Measurements from ENCODE around the gene ALKAL2. TPM values are rescaled to one million over a fixed set of nuclear protein-coding genes. Genes with fewer than 3 reads are reported as not detected.

ALKAL2 gene
- total and polyA plus RNA-seq, 2 donors (not counting 1 experiment from before 2014, with no cell fraction given), result 0.17 to 0.58 TPM

GRCh38 chr2:269356-270030, 18.4 kb downstream of the ALKAL2 start:
- H2AFZ ChIP-seq (ENCODE audit: low read length), result no peak overlapping the region
- TF ChIP-seq EZH2 (IDR thresholded peaks at IDR 0.05; ENCODE audit: low read length, missing control alignments) (no peak), CTCF (conservative IDR thresholded peaks at IDR 0.05 in 1 of 2, IDR thresholded peaks at IDR 0.05 in 1 of 2; ENCODE audit: low read depth in 1 of 2, low read length in 2 of 2) (no peak)
- H3K4me1 ChIP-seq (ENCODE audit: control insufficient read depth, extremely low read depth, insufficient read depth, low read length), result no peaks in the 10 kb centered on the region
- H3K9ac ChIP-seq (ENCODE audit: insufficient read depth, low read length), result no peak overlapping the region
- peaks cover 2% of the 10 kb centered on the region for H3K36me3 ChIP-seq (ENCODE audit: control insufficient read depth, insufficient read depth, low read length)
- no peak overlapping the region for H3K4me3 ChIP-seq (replicated peaks in 1 of 4; ENCODE audit: control extremely low read depth in 1 of 4, insufficient read depth in 1 of 4, low read depth in 3 of 4, low read length in 4 of 4)
- H3K27me3 ChIP-seq (ENCODE audit: control insufficient read depth, insufficient read depth, low read length), result no peaks in the 10 kb centered on the region
- no peaks in the 10 kb centered on the region for H3K9me3 ChIP-seq (ENCODE audit: control insufficient read depth, insufficient read depth, low read depth, low read length)
- no peak for DNase-seq (ENCODE audit: low read depth in 2 of 2)
- H3K79me2 ChIP-seq (ENCODE audit: control insufficient read depth, insufficient read depth, low read length), result peaks cover 85% of the 10 kb centered on the region
- no peak overlapping the region for H3K4me2 ChIP-seq (ENCODE audit: extremely low read depth, insufficient read depth, low read length)
- H4K20me1 ChIP-seq (ENCODE audit: control insufficient read depth, extremely low read depth, insufficient read depth, low read length), result peaks cover 2% of the 10 kb centered on the region
- H3K27ac ChIP-seq (ENCODE audit: insufficient read depth, low read length), result no peak overlapping the region

GRCh38 chr2:268323-268722, 19.6 kb downstream of the ALKAL2 start:
- no peak overlapping the region for H3K4me2 ChIP-seq (ENCODE audit: extremely low read depth, insufficient read depth, low read length)
- H3K9me3 ChIP-seq (ENCODE audit: control insufficient read depth, insufficient read depth, low read depth, low read length), result no peaks in the 10 kb centered on the region
- no peak for DNase-seq (ENCODE audit: low read depth in 2 of 2)
- no peak overlapping the region for H3K27ac ChIP-seq (ENCODE audit: insufficient read depth, low read length)
- H3K36me3 ChIP-seq (ENCODE audit: control insufficient read depth, insufficient read depth, low read length), result peaks cover 2% of the 10 kb centered on the region
- H4K20me1 ChIP-seq (ENCODE audit: control insufficient read depth, extremely low read depth, insufficient read depth, low read length), result no peaks in the 10 kb centered on the region
- no peak for TF ChIP-seq CTCF (conservative IDR thresholded peaks at IDR 0.05 in 1 of 2, IDR thresholded peaks at IDR 0.05 in 1 of 2; ENCODE audit: low read depth in 1 of 2, low read length in 2 of 2)
- TF ChIP-seq EZH2 (IDR thresholded peaks at IDR 0.05; ENCODE audit: low read length, missing control alignments), result no peak
- H3K9ac ChIP-seq (ENCODE audit: insufficient read depth, low read length), result no peak overlapping the region
- no peaks in the 10 kb centered on the region for H3K27me3 ChIP-seq (ENCODE audit: control insufficient read depth, insufficient read depth, low read length)
- no peak overlapping the region for H3K4me3 ChIP-seq (replicated peaks in 1 of 4; ENCODE audit: control extremely low read depth in 1 of 4, insufficient read depth in 1 of 4, low read depth in 3 of 4, low read length in 4 of 4)
- peaks cover 2% of the 10 kb centered on the region for H3K4me1 ChIP-seq (ENCODE audit: control insufficient read depth, extremely low read depth, insufficient read depth, low read length)
- no peak overlapping the region for H2AFZ ChIP-seq (ENCODE audit: low read length)
- H3K79me2 ChIP-seq (ENCODE audit: control insufficient read depth, insufficient read depth, low read length), result peaks cover 81% of the 10 kb centered on the region

GRCh38 chr2:264493-265468, 23.1 kb downstream of the ALKAL2 start, which contains the start of gene ACP1:
Gene ACP1, plus strand, starts transcription at chr2:264947. Its CDS starts 18 bp downstream, at chr2:264965.
- Histone ChIP-seq H3K9me3 (ENCODE audit: control insufficient read depth, insufficient read depth, low read depth, low read length) (no peaks in the 10 kb centered on the region), H4K20me1 (ENCODE audit: control insufficient read depth, extremely low read depth, insufficient read depth, low read length) (no peaks in the 10 kb centered on the region), H3K4me3 (replicated peaks in 1 of 4; ENCODE audit: control extremely low read depth in 1 of 4, insufficient read depth in 1 of 4, low read depth in 3 of 4, low read length in 4 of 4) (peak within 1 kb of the TSS; percentile 84 to 94 (median 91)), H3K79me2 (ENCODE audit: control insufficient read depth, insufficient read depth, low read length) (peaks cover 50% of the 10 kb centered on the region), H3K36me3 (ENCODE audit: control insufficient read depth, insufficient read depth, low read length) (no peaks in the 10 kb centered on the region), H3K27me3 (ENCODE audit: control insufficient read depth, insufficient read depth, low read length) (no peaks in the 10 kb centered on the region), H3K9ac (ENCODE audit: insufficient read depth, low read length) (peak within 1 kb of the TSS; percentile 90), H3K4me2 (ENCODE audit: extremely low read depth, insufficient read depth, low read length) (peak within 1 kb of the TSS; percentile 93), H3K4me1 (ENCODE audit: control insufficient read depth, extremely low read depth, insufficient read depth, low read length) (peaks cover 9% of the 10 kb centered on the region), H2AFZ (ENCODE audit: low read length) (peak within 1 kb of the TSS; percentile 96), H3K27ac (ENCODE audit: insufficient read depth, low read length) (peak within 1 kb of the TSS; percentile 93)
- TF ChIP-seq CTCF (conservative IDR thresholded peaks at IDR 0.05 in 1 of 2, IDR thresholded peaks at IDR 0.05 in 1 of 2; ENCODE audit: low read depth in 1 of 2, low read length in 2 of 2), result no peak
- TF ChIP-seq EZH2 (IDR thresholded peaks at IDR 0.05; ENCODE audit: low read length, missing control alignments), result no peak
- peak; percentile 86 to 93 for DNase-seq (ENCODE audit: low read depth in 2 of 2)
